GM23338 (cell line): ENCODE results near the gene OR5B12. TPM values are rescaled to one million over a fixed set of nuclear protein-coding genes. Genes with fewer than 3 reads are reported as not detected.

Experiments used
- ATAC-seq: fragments of 200-7000 bp; cut with Tn5 transposase; 3 replicates; pipeline ENCODE4 v1.9.1; 2020
- DNase-seq: peaks from one replicate; pipeline ENCODE4 v3.0.0-alpha.2; 2015; ENCODE audit warnings: low spot score
- H2AFZ ChIP-seq: fragments of 200-600 bp; sonication (generic); 2 replicates; pipeline ENCODE4 v1.8.0; 2016; ENCODE audit warnings: antibody characterized with exemption, mild to moderate bottlenecking, moderate library complexity
- H3F3A ChIP-seq: fragments of 200-600 bp; sonication (generic); replicated peaks from 2 replicates; pipeline ENCODE4 v1.8.0; 2017; ENCODE audit warnings: antibody characterized with exemption, mixed run types, low read depth
- H3K27ac ChIP-seq: fragments of 200-600 bp; sonication (generic); 2 replicates; pipeline ENCODE4 v1.6.1; 2016; ENCODE audit warnings: low read depth
- H3K27me3 ChIP-seq: fragments of 200-600 bp; sonication (generic); 2 replicates; pipeline ENCODE4 v1.8.0; 2016; ENCODE audit warnings: mild to moderate bottlenecking, mixed run types, moderate library complexity; ENCODE audit not compliant: insufficient read depth
- H3K36me3 ChIP-seq: fragments of 200-600 bp; sonication (generic); 2 replicates; pipeline ENCODE4 v1.8.0; 2016; ENCODE audit warnings: mild to moderate bottlenecking; ENCODE audit not compliant: insufficient read depth
- H3K4me1 ChIP-seq: fragments of 200-600 bp; sonication (generic); 2 replicates; pipeline ENCODE4 v1.8.0; 2016; ENCODE audit warnings: mild to moderate bottlenecking, moderate library complexity; ENCODE audit not compliant: insufficient read depth
- H3K4me2 ChIP-seq: fragments of 200-600 bp; sonication (generic); 2 replicates; pipeline ENCODE4 v1.7.1; 2017; ENCODE audit warnings: mixed run types
- H3K4me3 ChIP-seq: fragments of 200-600 bp; sonication (generic); 2 replicates; pipeline ENCODE4 v1.6.1; 2016; ENCODE audit warnings: mixed run types
- H3K79me2 ChIP-seq: fragments of 200-600 bp; sonication (generic); replicated peaks from 2 replicates; pipeline ENCODE4 v1.8.0; 2017; ENCODE audit warnings: mild to moderate bottlenecking; ENCODE audit not compliant: insufficient read depth
- H3K9me2 ChIP-seq: fragments of 200-600 bp; sonication (generic); 2 replicates; pipeline ENCODE4 v1.8.0; 2017; ENCODE audit not compliant: insufficient read depth
- H4K20me1 ChIP-seq: fragments of 200-600 bp; sonication (generic); replicated peaks from 2 replicates; pipeline ENCODE4 v1.8.0; 2017; ENCODE audit warnings: mild to moderate bottlenecking; ENCODE audit not compliant: insufficient read depth
- H3K27ac Mint-ChIP-seq: 2 replicates; pipeline ENCODE4 v1.8.0; 2020; ENCODE audit warnings: inconsistent platforms, mild to moderate bottlenecking, moderate library complexity, mixed read lengths
- H3K27me3 Mint-ChIP-seq: 3 replicates; pipeline ENCODE4 v1.8.0; 2022; ENCODE audit warnings: low read depth, mild to moderate bottlenecking, moderate library complexity, mixed read lengths, inconsistent platforms; ENCODE audit not compliant: insufficient read depth, poor library complexity
- H3K36me3 Mint-ChIP-seq: 3 replicates; pipeline ENCODE4 v1.8.0; 2021; ENCODE audit warnings: low read depth, mild to moderate bottlenecking, inconsistent platforms, moderate library complexity, mixed read lengths
- H3K4me1 Mint-ChIP-seq: 3 replicates; pipeline ENCODE4 v1.8.0; 2020; ENCODE audit warnings: mild to moderate bottlenecking, inconsistent platforms, mixed read lengths
- H3K4me3 Mint-ChIP-seq: 3 replicates; pipeline ENCODE4 v1.8.0; 2021; ENCODE audit warnings: moderate library complexity, mild to moderate bottlenecking, inconsistent platforms, mixed read lengths
- H3K9me3 Mint-ChIP-seq: 3 replicates; pipeline ENCODE4 v1.8.0; 2020; ENCODE audit warnings: moderate library complexity, mild to moderate bottlenecking, inconsistent platforms, mixed read lengths
- CTCF ChIP-seq, 2 experiments: fragments of 200-600 bp in 1 of 2; sonication (generic) in 1 of 2; conservative IDR thresholded peaks; 2 replicates each; pipeline versions ENCODE4 v1.5.1 to v1.6.1; 2016 to 2017; ENCODE audit warnings: antibody characterized with exemption in 2 of 2, low read depth in 2 of 2, mild to moderate bottlenecking in 2 of 2, moderate library complexity in 1 of 2
- EZH2phosphoT487 ChIP-seq: fragments of 200-600 bp; sonication (generic); IDR thresholded peaks from one replicate; pipeline ENCODE4 v1.8.1; 2018; ENCODE audit warnings: antibody characterized with exemption; ENCODE audit not compliant: unreplicated experiment
- NANOG ChIP-seq: IDR thresholded peaks from 2 replicates; pipeline ENCODE4 v1.6.1; 2016; ENCODE audit warnings: antibody characterized with exemption, borderline replicate concordance
- POLR2AphosphoS5 ChIP-seq: IDR thresholded peaks from 2 replicates; pipeline ENCODE4 v1.6.1; 2016; ENCODE audit warnings: antibody characterized with exemption, low read depth
- ZNF114 ChIP-seq: fragments of 250-450 bp; sonication (Bioruptor Pico); IDR thresholded peaks from 2 replicates; pipeline ENCODE4 v1.5.0; 2020; ENCODE audit warnings: mild to moderate bottlenecking, moderate library complexity
- ZNF462 ChIP-seq: fragments of 250-450 bp; sonication (Bioruptor Pico); IDR thresholded peaks from 2 replicates; pipeline ENCODE4 v1.5.0; 2020; ENCODE audit warnings: mild to moderate bottlenecking, moderate library complexity
- polyA plus RNA-seq: library from polyadenylated mRNA; unstranded; fragments of >200 nt; fragmentation: Nextera tagmentation; extraction: Ambion mirVana; gene quantifications from 2 replicates; pipeline ENCODE4 v1.2.1, GENCODE V29; 2016
- total RNA-seq: library from RNA; depleted of rRNA; stranded (reverse); fragments of >200 nt; shearing (Covaris generic); gene quantifications from 2 replicates; pipeline ENCODE4 v1.2.3, GENCODE V29; 2014

Gene OR5B12
- total and polyA plus RNA-seq, 2 experiments from 2014 or later, result not detected

GRCh38 chr11:58465690-58466089, 23.7 kb upstream of the OR5B12 start:
- no peaks in the 10 kb centered on the region for H3K79me2 ChIP-seq
- H3K27me3 Mint-ChIP-seq, result no peaks in the 10 kb centered on the region
- H4K20me1 ChIP-seq, result no peaks in the 10 kb centered on the region
- peaks cover 1% of the 10 kb centered on the region for H3K9me2 ChIP-seq
- no peaks in the 10 kb centered on the region for H3K27me3 ChIP-seq
- no peaks in the 10 kb centered on the region for H3K36me3 Mint-ChIP-seq
- H3K4me3 Mint-ChIP-seq, result no peak overlapping the region
- H3K4me1 ChIP-seq, result no peaks in the 10 kb centered on the region
- no peak overlapping the region for H3K4me2 ChIP-seq
- H3K4me3 ChIP-seq, result no peak overlapping the region
- peaks cover 13% of the 10 kb centered on the region for H3K9me3 Mint-ChIP-seq
- no peak overlapping the region for H3K27ac ChIP-seq
- H3K36me3 ChIP-seq, result no peaks in the 10 kb centered on the region
- no peak for DNase-seq
- H3K4me1 Mint-ChIP-seq, result no peaks in the 10 kb centered on the region
- ATAC-seq, result no peak
- no peak overlapping the region; the same call in 1 of the 2 replicates for H3K27ac Mint-ChIP-seq
- no peaks in the 10 kb centered on the region for H3F3A ChIP-seq
- no peak for TF ChIP-seq CTCF (conservative IDR thresholded peaks at IDR 0.05; ENCODE audit: low read depth in 2 of 2)
- TF ChIP-seq NANOG, result no peak
- TF ChIP-seq EZH2phosphoT487, result no peak
- no peak for TF ChIP-seq ZNF462
- TF ChIP-seq POLR2AphosphoS5, result no peak
- no peak for TF ChIP-seq ZNF114 (CRISPR knock-in tag)
- no peak overlapping the region for H2AFZ ChIP-seq
